Aorta (tissue), 5 donors: ENCODE results near the gene SOX18. TPM values are rescaled to one million over a fixed set of nuclear protein-coding genes. Genes with fewer than 3 reads are reported as not detected.
A peak's percentile ranks its signal among the peaks of the same experiment; 100 is the strongest.

Experiments used
- ATAC-seq: fragments of 200-7000 bp; cut with Tn5 transposase; one replicate; pipeline ENCODE4 v1.9.1; 2022; ENCODE audit warnings: moderate library complexity; ENCODE audit not compliant: low FRiP score
- DNase-seq, 2 donors: peaks; one replicate each; pipeline ENCODE4 v3.0.0-alpha.2; 2020
- H3K27ac ChIP-seq, 2 donors: one replicate each; pipeline ENCODE4 v1.5.1; 2013; ENCODE audit warnings: low read length in 2 of 2, mild to moderate bottlenecking in 2 of 2, moderate library complexity in 2 of 2, control low read depth in 1 of 2, inconsistent platforms in 1 of 2, low read depth in 1 of 2
- H3K27me3 ChIP-seq, 2 donors: one replicate each; pipeline ENCODE4 v1.6.1; 2013; ENCODE audit warnings: control low read depth in 1 of 2, low read length in 1 of 2, mild to moderate bottlenecking in 1 of 2, moderate library complexity in 1 of 2; ENCODE audit not compliant: insufficient read depth in 2 of 2, control insufficient read depth in 1 of 2
- H3K36me3 ChIP-seq, 2 donors: one replicate each; pipeline ENCODE4 v1.6.1; 2013; ENCODE audit warnings: control low read depth in 1 of 2, low read length in 1 of 2, mild to moderate bottlenecking in 1 of 2; ENCODE audit not compliant: insufficient read depth in 2 of 2, control insufficient read depth in 1 of 2
- H3K4me1 ChIP-seq, 2 donors: one replicate each; pipeline ENCODE4 v1.6.1; 2013; ENCODE audit warnings: low read length in 2 of 2, control low read depth in 1 of 2, mild to moderate bottlenecking in 1 of 2, moderate library complexity in 1 of 2; ENCODE audit not compliant: insufficient read depth in 2 of 2, control insufficient read depth in 1 of 2
- H3K4me3 ChIP-seq, 2 donors: one replicate each; pipeline ENCODE4 v1.5.1; 2013; ENCODE audit warnings: low read length in 2 of 2, control low read depth in 1 of 2, mild to moderate bottlenecking in 1 of 2
- H3K9me3 ChIP-seq: one replicate; pipeline ENCODE4 v1.6.1; 2013; ENCODE audit warnings: mild to moderate bottlenecking, low read length; ENCODE audit not compliant: control insufficient read depth
- WGBS, 2 donors: extraction: QIAGEN DNeasy Blood & Tissue Kit; methylation state at CpG; one replicate each; pipeline ENCODE4 v1.1.7; 2013; 5-methylcytosine and 5-hydroxymethylcytosine counted together
- intact Hi-C, 2 donors: fragments of 100-400 bp; cut with DNase I; formaldehyde crosslinking; loops; one replicate each; pipeline versions ENCODE4 v1.14.2 to v1.15.0; 2022
- polyA plus RNA-seq, 2 donors: library from polyadenylated mRNA; stranded (reverse); fragments of 200-250 nt; gene quantifications; one replicate each; pipeline ENCODE4 v1.2.3, GENCODE V29; 2013
- total RNA-seq, 2 donors: library from RNA; stranded (reverse); fragmentation: NEBNext Ultra II Directional; extraction: Animal tissue kit (Norgen Biotek cat#: 25700); gene quantifications; one replicate each; pipeline ENCODE4 v1.2.1, GENCODE V29; 2021
- donor health status: healthy with polysubstance abuse.
- donor health status: Bipolar disorder and iron deficiency.
- donor health status: DM: no; HTN: no; CAD: no.
- donor health status: DM: no; HTN: no; CAD: no.
- donor health status: DM: yes; HTN: yes; CAD: no.

Gene SOX18
- total and polyA plus RNA-seq, 4 donors, result 1.3 to 186 (median 22.9) TPM

- ATAC-seq (no peak), DNase-seq (no peak)
- no peak overlapping the region for H3K4me3 ChIP-seq
- no peaks in the 10 kb centered on the region for H3K36me3 ChIP-seq
- H3K9me3 ChIP-seq, result no peaks in the 10 kb centered on the region
- H3K4me1 ChIP-seq, result no peaks in the 10 kb centered on the region
- intact Hi-C loops, result no loop called here
- WGBS, 2 donors, result 84 to 90% methylated on average over 6 of the region's 6 CpGs
- H3K27ac ChIP-seq, result no peak overlapping the region
- H3K27me3 ChIP-seq, result no peaks in the 10 kb centered on the region
These were observed 17.7 kb upstream of the SOX18 start for GRCh38 chr20:64067005-64067632.

DNA sequence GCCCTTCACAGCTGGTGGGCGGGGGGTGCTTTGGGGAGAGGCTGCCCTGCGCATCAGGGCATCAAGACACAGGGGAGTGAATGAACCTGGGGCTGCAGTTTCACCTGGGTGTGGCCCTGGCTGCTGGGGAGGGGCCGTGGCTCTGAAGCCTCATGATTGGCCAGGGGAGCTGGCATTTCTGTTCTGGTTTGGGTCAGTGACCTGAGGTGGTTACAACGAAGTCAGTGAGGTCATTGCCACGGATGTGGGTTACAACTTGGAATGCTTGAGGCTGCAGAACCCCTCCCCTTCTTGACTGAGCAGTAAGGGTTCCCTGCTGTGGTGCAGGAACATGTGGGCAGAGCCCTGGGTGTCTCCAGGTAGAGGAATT lies 16.5 kb upstream of the SOX18 start:
- ATAC-seq, result no peak
- intact Hi-C loops, result no loop called here
- Histone ChIP-seq H3K27ac (no peak overlapping the region), H3K27me3 (no peaks in the 10 kb centered on the region), H3K36me3 (no peaks in the 10 kb centered on the region), H3K4me3 (no peak overlapping the region), H3K4me1 (no peaks in the 10 kb centered on the region), H3K9me3 (no peaks in the 10 kb centered on the region)
- DNase-seq, result no peak
- WGBS, 2 donors, result 61 to 63% methylated on average over 5 of the region's 5 CpGs

DNA sequence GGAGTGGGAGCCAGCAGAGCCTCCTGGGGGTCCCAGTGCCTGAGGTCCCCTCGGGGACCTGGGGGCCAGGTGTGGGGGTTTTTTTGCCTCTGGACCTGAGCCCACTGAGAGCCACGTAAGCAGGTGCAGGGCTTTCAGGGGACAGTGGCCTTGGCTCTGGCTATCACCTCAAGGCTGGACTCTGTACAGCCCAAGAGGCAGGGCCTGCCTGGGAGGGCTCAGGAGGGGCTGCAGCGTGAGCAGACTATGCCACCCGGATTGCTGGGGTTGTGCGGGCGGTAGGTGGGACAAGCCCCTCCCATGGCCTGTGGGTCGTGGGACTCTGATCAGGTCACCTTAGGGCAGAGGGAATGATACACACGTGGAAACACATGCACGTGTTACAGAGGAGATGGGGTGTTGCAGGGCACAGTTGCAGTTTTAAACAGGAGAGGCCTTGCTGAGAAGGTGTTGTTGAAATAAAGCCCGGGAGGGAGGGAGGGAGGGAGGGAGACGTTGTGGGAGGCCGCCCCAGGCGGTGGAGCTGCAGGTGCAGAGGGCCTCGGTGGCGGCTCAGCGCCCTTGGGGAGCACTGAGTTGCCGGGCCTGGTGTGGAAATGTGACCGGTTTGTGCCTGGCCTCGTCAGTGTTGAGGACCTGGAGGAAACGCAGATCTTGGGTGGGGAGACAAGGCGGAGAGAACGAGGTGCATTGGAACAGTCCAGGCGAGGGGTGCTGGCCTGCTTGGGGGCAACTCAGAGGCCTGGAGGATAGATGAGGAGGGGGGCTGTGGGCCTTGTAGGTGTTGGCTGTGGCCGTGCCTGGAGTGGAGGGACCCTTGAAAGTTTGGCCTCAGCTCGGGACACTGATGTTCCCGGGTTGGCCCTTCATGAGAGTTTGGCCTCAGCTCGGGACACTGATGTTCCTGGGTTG lies 15.9 kb upstream of the SOX18 start:
- Histone ChIP-seq H3K27me3 (no peaks in the 10 kb centered on the region), H3K27ac (no peak overlapping the region), H3K9me3 (no peaks in the 10 kb centered on the region), H3K36me3 (no peaks in the 10 kb centered on the region), H3K4me1 (no peaks in the 10 kb centered on the region), H3K4me3 (no peak overlapping the region)
- ATAC-seq (no peak), DNase-seq (no peak)
- intact Hi-C loops, result no loop called here
- 63 to 65% methylated on average over 27 of the region's 27 CpGs for WGBS, 2 donors

- Histone ChIP-seq H3K36me3 (no peaks in the 10 kb centered on the region), H3K27ac (peak overlapping the region in 1 of 2 donors; percentile 9), H3K4me3 (peak overlapping the region; percentile 74 to 79), H3K4me1 (no peaks in the 10 kb centered on the region), H3K27me3 (no peaks in the 10 kb centered on the region), H3K9me3 (no peaks in the 10 kb centered on the region)
- WGBS, 2 donors, result 4 to 8% methylated on average over 12 of the region's 12 CpGs
- DNase-seq (peak in 1 of 2 donors; percentile 87), ATAC-seq (no peak)
- intact Hi-C loops, result no loop called here
These were observed 14.8 kb upstream of the SOX18 start for GRCh38 chr20:64064145-64064698.

DNA sequence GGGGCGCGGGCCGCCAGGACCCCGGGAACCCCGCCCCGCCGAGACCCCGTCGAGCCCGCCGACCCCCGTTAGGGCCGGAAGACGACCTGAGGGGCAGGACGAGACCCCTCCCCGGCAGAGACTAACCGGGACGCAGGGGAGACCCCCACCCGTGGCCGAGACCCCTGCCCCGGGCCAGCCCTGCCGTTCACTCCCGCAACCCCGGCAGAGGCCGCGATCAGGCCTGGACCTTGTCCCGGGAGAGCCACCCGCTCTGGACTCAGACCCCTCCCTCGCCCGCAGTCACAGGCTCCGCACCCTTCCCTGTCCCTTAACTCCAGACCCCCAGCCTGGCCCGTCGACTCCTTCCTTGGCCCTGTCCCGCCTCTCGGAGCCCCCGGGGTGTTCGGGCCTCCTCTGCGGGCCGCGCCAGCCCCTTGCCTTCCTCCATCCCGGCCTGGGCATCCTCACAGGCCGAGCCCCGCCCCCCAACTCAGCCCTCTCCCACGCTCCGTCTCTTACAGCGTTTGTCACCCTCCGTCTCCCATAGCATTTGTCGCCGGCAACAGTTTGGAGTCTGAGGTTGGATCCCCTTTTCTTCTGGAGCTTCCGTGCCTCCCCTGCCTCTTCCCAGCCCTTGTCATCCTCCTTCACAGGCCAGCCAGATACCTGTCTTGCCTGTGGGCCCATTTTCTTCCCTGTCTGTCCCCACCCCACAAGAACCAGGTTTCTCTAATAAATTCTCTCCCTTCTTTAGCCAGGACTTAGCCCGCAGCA lies 14.1 kb upstream of the SOX18 start:
- Histone ChIP-seq H3K9me3 (no peaks in the 10 kb centered on the region), H3K4me3 (peak overlapping the region; percentile 74 to 79), H3K4me1 (no peaks in the 10 kb centered on the region), H3K36me3 (no peaks in the 10 kb centered on the region), H3K27ac (peak overlapping the region; percentile 16 to 31), H3K27me3 (no peaks in the 10 kb centered on the region)
- ATAC-seq, result peak; percentile 17
- intact Hi-C loops, result loop anchor here in 1 of 2 donors (2.0 kb wide), 1 partner anchor 83 kb away; the partner anchor contains the start of gene PRPF6
- DNase-seq, result no peak
- WGBS, 2 donors, result 0 to 1% methylated on average over 37 to 51 of the region's 51 CpGs

DNA sequence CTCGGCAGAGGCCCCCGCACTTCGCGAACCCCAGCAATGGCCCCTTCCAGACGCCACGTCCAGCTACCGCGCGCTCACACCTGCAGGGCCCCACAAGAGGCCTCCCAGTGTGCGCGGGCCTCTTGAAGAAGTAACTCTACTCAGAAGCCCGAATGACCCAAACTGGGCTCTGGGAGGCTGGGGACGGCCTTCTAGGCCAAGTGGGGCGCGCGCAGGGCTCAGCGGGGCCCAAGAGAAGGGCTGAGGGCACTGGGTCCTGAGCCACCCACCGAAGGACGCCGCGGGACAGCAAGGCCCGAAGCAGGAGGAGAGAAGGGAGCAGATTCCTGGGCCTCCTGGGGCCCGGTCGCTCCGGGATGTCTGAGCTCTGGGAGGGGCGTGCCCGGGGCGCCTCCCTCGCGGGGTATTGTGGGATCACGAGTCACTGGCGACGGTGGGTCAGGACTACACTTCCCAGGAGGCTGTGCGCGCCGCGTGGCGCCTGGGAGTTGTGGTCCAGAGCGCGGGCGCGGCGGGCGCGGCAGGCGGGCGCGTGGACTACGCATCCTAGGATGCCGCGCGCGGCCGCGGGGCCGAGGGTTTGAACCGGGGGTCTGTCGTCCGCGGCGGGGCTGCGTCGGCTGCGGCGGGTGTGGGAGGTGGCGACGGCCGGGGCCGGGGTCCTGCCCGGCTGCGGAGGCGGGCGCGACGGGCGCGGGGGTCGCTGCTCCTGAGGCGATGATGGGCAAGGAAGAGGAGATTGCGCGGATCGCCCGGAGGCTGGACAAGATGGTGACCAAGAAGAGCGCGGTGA lies 13.4 kb upstream of the SOX18 start, which contains the start of gene TCEA2:
TSS of gene TCEA2 (plus strand) at position 603 of the 793 bp plus-strand sequence. CDS start at position 718, 115 bp downstream.
- Histone ChIP-seq H3K27ac (peak within 1 kb of the TSS; percentile 31 to 35), H3K4me3 (peak within 1 kb of the TSS; percentile 74 to 79), H3K36me3 (no peaks in the 10 kb centered on the region), H3K27me3 (no peaks in the 10 kb centered on the region), H3K9me3 (no peaks in the 10 kb centered on the region), H3K4me1 (no peaks in the 10 kb centered on the region)
- 4 to 5% methylated on average over 61 to 85 of the region's 85 CpGs for WGBS, 2 donors
- ATAC-seq (peak; percentile 96), DNase-seq (peak; percentile 99)
- intact Hi-C loops, result loop anchor here in 1 of 2 donors (2.0 kb wide), 1 partner anchor 82 kb away; the partner anchor contains the start of gene PRPF6

GRCh38 chr20:64062276-64062595 lies 12.8 kb upstream of the SOX18 start:
- DNase-seq (no peak), ATAC-seq (no peak)
- 49 to 57% methylated on average over 5 of the region's 5 CpGs for WGBS, 2 donors
- H3K4me1 ChIP-seq, result no peaks in the 10 kb centered on the region
- H3K9me3 ChIP-seq, result no peaks in the 10 kb centered on the region
- H3K4me3 ChIP-seq, result no peak overlapping the region
- no peaks in the 10 kb centered on the region for H3K36me3 ChIP-seq
- no peaks in the 10 kb centered on the region for H3K27me3 ChIP-seq
- no peak overlapping the region for H3K27ac ChIP-seq
- intact Hi-C loops, result loop anchor here in 1 of 2 donors (2.0 kb wide), 1 partner anchor 81 kb away; the partner anchor contains the start of gene PRPF6

GRCh38 chr20:64058536-64058935 lies 9.1 kb upstream of the SOX18 start:
- H3K9me3 ChIP-seq, result no peaks in the 10 kb centered on the region
- H3K4me1 ChIP-seq, result no peaks in the 10 kb centered on the region
- WGBS, 2 donors, result 79 to 88% methylated on average over 12 of the region's 12 CpGs
- H3K27me3 ChIP-seq, result no peaks in the 10 kb centered on the region
- H3K27ac ChIP-seq, result no peak overlapping the region
- DNase-seq (no peak), ATAC-seq (no peak)
- intact Hi-C loops, result no loop called here
- H3K36me3 ChIP-seq, result no peaks in the 10 kb centered on the region
- no peak overlapping the region for H3K4me3 ChIP-seq
